IMR-90 (cell line): ENCODE results near the gene ANKRD65. TPM values are rescaled to one million over a fixed set of nuclear protein-coding genes. Genes with fewer than 3 reads are reported as not detected.

Source experiments
- ATAC-seq: fragments of 200-7000 bp; cut with Tn5 transposase; 2 replicates; pipeline ENCODE4 v1.9.1; 2020; ENCODE audit warnings: low read depth, mild to moderate bottlenecking, moderate library complexity
- BruUV-seq: library from RNA; stranded (reverse); fragments of 400-500 nt; replicated peaks from 2 replicates; lab custom pipeline; 2021; lab: Mats Ljungman, UMichigan
- CTCF ChIA-PET: fragments of 300-600 bp; formaldehyde crosslinking; extraction: SDS; loops from one replicate; lab custom pipeline; 2021; ENCODE audit warnings: antibody characterized with exemption; lab: Yijun Ruan, JAX
- POLR2A ChIA-PET: fragments of 300-600 bp; sonication (Branson Sonifier 250); formaldehyde crosslinking; loops from one replicate; lab custom pipeline; 2022; ENCODE audit warnings: antibody characterized with exemption; ENCODE audit not compliant: unreplicated experiment; lab: Charles Lee
- DNase-seq: peaks from one replicate; pipeline ENCODE4 v3.0.0; 2013
- H2AFZ ChIP-seq: replicated peaks from 2 replicates; pipeline ENCODE3; 2013; ENCODE audit warnings: low read length, mild to moderate bottlenecking; ENCODE audit not compliant: poor library complexity
- H2AK5ac ChIP-seq: 2 replicates; pipeline ENCODE4 v1.6.1; 2013; ENCODE audit warnings: low read depth, low read length, inconsistent platforms
- H2AK9ac ChIP-seq: replicated peaks from 2 replicates; pipeline ENCODE3; 2013; ENCODE audit warnings: mild to moderate bottlenecking, low read depth, low read length, moderate library complexity; ENCODE audit not compliant: poor library complexity
- H2BK120ac ChIP-seq: 2 replicates; pipeline ENCODE4 v1.6.1; 2013; ENCODE audit warnings: low read depth, low read length, inconsistent platforms
- H2BK15ac ChIP-seq: 3 replicates; pipeline ENCODE4 v1.6.1; 2013; ENCODE audit warnings: low read depth, low read length, inconsistent platforms
- H2BK20ac ChIP-seq: 2 replicates; pipeline ENCODE4 v1.6.1; 2013; ENCODE audit warnings: low read depth, mild to moderate bottlenecking, inconsistent platforms, low read length, moderate library complexity
- H2BK5ac ChIP-seq: 2 replicates; pipeline ENCODE4 v1.6.1; 2013; ENCODE audit warnings: mild to moderate bottlenecking, low read depth, low read length, inconsistent platforms; ENCODE audit not compliant: poor library complexity, severe bottlenecking
- H3K14ac ChIP-seq: replicated peaks from 2 replicates; pipeline ENCODE4 v1.6.1; 2013; ENCODE audit warnings: low read depth, low read length, inconsistent platforms
- H3K18ac ChIP-seq: 2 replicates; pipeline ENCODE4 v1.6.1; 2013; ENCODE audit warnings: low read depth, low read length, control low read depth
- H3K23ac ChIP-seq: 2 replicates; pipeline ENCODE4 v1.6.1; 2013; ENCODE audit warnings: low read depth, low read length, inconsistent platforms
- H3K27ac ChIP-seq: 2 replicates; pipeline ENCODE4 v1.5.1; 2013; ENCODE audit warnings: mild to moderate bottlenecking, control low read depth, low read length; ENCODE audit not compliant: insufficient read depth
- H3K27me3 ChIP-seq: 2 replicates; pipeline ENCODE4 v1.6.1; 2013; ENCODE audit warnings: low read length; ENCODE audit not compliant: control insufficient read depth, insufficient read depth
- H3K36me3 ChIP-seq: 2 replicates; pipeline ENCODE4 v1.6.1; 2013; ENCODE audit warnings: low read length, mixed read lengths; ENCODE audit not compliant: control insufficient read depth, insufficient read depth
- H3K4ac ChIP-seq: 2 replicates; pipeline ENCODE4 v1.6.1; 2013; ENCODE audit warnings: low read depth, low read length, inconsistent platforms
- H3K4me1 ChIP-seq: 2 replicates; pipeline ENCODE4 v1.6.1; 2013; ENCODE audit warnings: low read length, mixed read lengths; ENCODE audit not compliant: control insufficient read depth, insufficient read depth
- H3K4me2 ChIP-seq: 2 replicates; pipeline ENCODE4 v1.6.1; 2013; ENCODE audit warnings: low read depth, mild to moderate bottlenecking, control low read depth, low read length, moderate library complexity
- H3K4me3 ChIP-seq: 2 replicates; pipeline ENCODE4 v1.5.1; 2013; ENCODE audit warnings: low read depth, mild to moderate bottlenecking, control low read depth, low read length, moderate library complexity; ENCODE audit not compliant: insufficient read depth
- H3K56ac ChIP-seq: 2 replicates; pipeline ENCODE4 v1.6.1; 2013; ENCODE audit warnings: low read length, inconsistent platforms; ENCODE audit not compliant: insufficient read depth; ENCODE audit errors: extremely low read depth
- H3K79me1 ChIP-seq, 2 experiments: 2 replicates each; pipeline ENCODE4 v1.6.1; 2013; ENCODE audit warnings: low read length in 2 of 2, inconsistent platforms in 1 of 2, low read depth in 1 of 2
- H3K9ac ChIP-seq: 2 replicates; pipeline ENCODE4 v1.6.1; 2013; ENCODE audit warnings: low read depth, low read length, control low read depth
- H3K9me1 ChIP-seq: 2 replicates; pipeline ENCODE4 v1.6.1; 2013; ENCODE audit warnings: low read length, inconsistent platforms; ENCODE audit not compliant: insufficient read depth
- H3K9me3 ChIP-seq: 2 replicates; pipeline ENCODE4 v1.6.1; 2013; ENCODE audit warnings: low read length; ENCODE audit not compliant: control insufficient read depth, insufficient read depth
- H4K20me1 ChIP-seq: 2 replicates; pipeline ENCODE4 v1.6.1; 2013; ENCODE audit warnings: low read length, inconsistent platforms; ENCODE audit not compliant: insufficient read depth
- H4K5ac ChIP-seq: 2 replicates; pipeline ENCODE4 v1.6.1; 2013; ENCODE audit warnings: mild to moderate bottlenecking, low read depth, low read length, control low read depth
- H4K8ac ChIP-seq, 2 experiments: 2 replicates each; pipeline ENCODE4 v1.6.1; 2013; ENCODE audit warnings: low read depth in 2 of 2, low read length in 2 of 2, control low read depth in 1 of 2, inconsistent platforms in 1 of 2
- H4K91ac ChIP-seq: 2 replicates; pipeline ENCODE4 v1.6.1; 2013; ENCODE audit warnings: low read depth, low read length, inconsistent platforms; ENCODE audit not compliant: insufficient read depth
- FOS ChIP-seq: fragments of 150-350 bp; IDR thresholded peaks from 2 replicates; pipeline ENCODE4 v1.6.1; 2016; ENCODE audit warnings: low read depth, low read length
- NFE2L2 ChIP-seq: fragments of 150-350 bp; IDR thresholded peaks from 2 replicates; pipeline ENCODE4 v1.6.1; 2016; ENCODE audit warnings: low read depth, mild to moderate bottlenecking, low read length
- POLR2A ChIP-seq: IDR thresholded peaks from 2 replicates; pipeline ENCODE4 v1.6.1; 2012; ENCODE audit warnings: mild to moderate bottlenecking, low read depth, low read length
- WGBS, 2 experiments: methylation state at CpG; one replicate each; pipeline versions ENCODE4 v1.1.5 to v1.1.7; 2013; ENCODE audit warnings: missing lambda C conversion rate in 2 of 2; ENCODE audit not compliant: insufficient read length in 1 of 2; ENCODE audit errors: extremely low coverage in 2 of 2; 5-methylcytosine and 5-hydroxymethylcytosine counted together
- dilution Hi-C: fragments of 300-500 bp; cut with HindIII; formaldehyde crosslinking; loops from one replicate; pipeline ENCODE4 v1.14.3; 2018; ENCODE audit warnings: low sequenced_read_pairs; ENCODE audit not compliant: unreplicated experiment
- in situ Hi-C: fragments of 300-500 bp; cut with MboI; formaldehyde crosslinking; loops from 3 replicates; pipeline ENCODE4 v1.14.3; 2019; ENCODE audit warnings: low sequenced_read_pairs, inconsistent platforms, mixed read lengths
- intact Hi-C: fragments of 100-400 bp; cut with micrococcal nuclease; formaldehyde crosslinking; loops from 2 replicates; pipeline ENCODE4 v1.10.0; 2022
- polyA plus RNA-seq, 3 experiments: library from polyadenylated mRNA; depleted of rRNA; stranded (reverse); fragments of >200 nt; gene quantifications; 2 replicates each; pipeline ENCODE4 v1.2.3, GENCODE V29; 2012; ENCODE audit warnings: low replicate concordance in 1 of 3
- total RNA-seq: library from RNA; depleted of rRNA; stranded (reverse); fragments of >200 nt; gene quantifications from 2 replicates; pipeline ENCODE4 v1.2.3, GENCODE V29; 2012

ANKRD65 gene
- total and polyA plus RNA-seq, 2 of the 4 experiments (the other 2 are of a cell fraction), result 0.09 TPM; not detected in 1

DNA sequence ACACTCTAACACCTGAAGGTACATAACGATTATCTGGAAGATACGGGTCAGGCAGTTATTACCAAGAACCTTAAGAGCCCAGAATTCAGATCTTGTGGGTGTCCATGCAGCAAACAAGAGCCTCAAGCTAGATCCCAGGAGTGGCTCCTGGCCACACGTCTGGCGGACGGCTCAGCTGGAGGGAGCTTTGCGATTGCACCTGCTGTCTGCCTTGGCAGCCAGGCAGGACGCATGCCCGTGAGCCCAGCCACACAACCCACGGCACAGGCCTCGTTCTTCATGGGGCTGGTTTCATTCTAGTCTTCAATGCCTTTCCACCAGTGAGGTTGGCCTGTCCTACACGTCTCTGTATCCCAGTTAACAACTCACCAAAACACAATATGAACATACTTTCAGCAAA is 27.6 kb downstream of the ANKRD65 start:
- no peak overlapping the region for H3K23ac ChIP-seq
- H3K27me3 ChIP-seq, result no peaks in the 10 kb centered on the region
- H3K4me2 ChIP-seq, result no peak overlapping the region
- intact Hi-C loops, result no loop called here
- no peak overlapping the region for H4K5ac ChIP-seq
- ChIA-PET CTCF (no interaction called here), POLR2A (no interaction called here)
- peaks cover 66% of the 10 kb centered on the region for H3K36me3 ChIP-seq
- DNase-seq, result no peak
- no peaks in the 10 kb centered on the region for H3K9me3 ChIP-seq
- no peak overlapping the region for H2AK5ac ChIP-seq
- H3K27ac ChIP-seq, result no peak overlapping the region
- H3K4me3 ChIP-seq, result no peak overlapping the region
- TF ChIP-seq FOS (no peak), POLR2A (no peak), NFE2L2 (no peak)
- H3K9me1 ChIP-seq, result no peaks in the 10 kb centered on the region
- WGBS, 2 experiments, result 99% methylated on average over 11 of the region's 11 CpGs; no CpG with 5 or more reads in 1 of the 2 experiments
- H3K4ac ChIP-seq, result no peak overlapping the region
- H2BK20ac ChIP-seq, result no peak overlapping the region
- peaks cover 5% of the 10 kb centered on the region; the same call in 1 of the 2 replicates for H3K4me1 ChIP-seq
- H3K14ac ChIP-seq, result no peak overlapping the region
- no peak overlapping the region for H3K18ac ChIP-seq
- H4K8ac ChIP-seq, result no peak overlapping the region
- no peak overlapping the region for H3K9ac ChIP-seq
- H2AK9ac ChIP-seq, result no peak overlapping the region
- peaks cover 26% of the 10 kb centered on the region; the same call in 1 of the 2 replicates for H4K20me1 ChIP-seq
- H3K79me1 ChIP-seq, result peaks cover 16 to 56% of the 10 kb centered on the region in 2 experiments
- in situ Hi-C loops, result no loop called here
- H3K56ac ChIP-seq, result no peak overlapping the region
- no peak overlapping the region for H2BK5ac ChIP-seq
- no peak overlapping the region for H2BK15ac ChIP-seq
- no peak overlapping the region for H4K91ac ChIP-seq
- H2AFZ ChIP-seq, result no peak overlapping the region
- H2BK120ac ChIP-seq, result no peak overlapping the region
- BruUV-seq, result no TSS peak
- no peak for ATAC-seq
- dilution Hi-C loops, result no loop called here
